WTC11 (cell line): Measurements from ENCODE around the gene NAALADL1. TPM values are rescaled to one million over a fixed set of nuclear protein-coding genes. Genes with fewer than 3 reads are reported as not detected.

Source experiments
- ATAC-seq: fragments of 200-7000 bp; cut with Tn5 transposase; 2 replicates; pipeline ENCODE4 v1.10.0; 2021; ENCODE audit warnings: mild to moderate bottlenecking, moderate library complexity
- CTCF ChIA-PET: fragments of 300-600 bp; sonication (Branson Sonifier 250); formaldehyde crosslinking; loops from one replicate; lab custom pipeline; 2021; ENCODE audit warnings: antibody characterized with exemption; lab: Charles Lee
- POLR2A ChIA-PET: fragments of 350-600 bp; sonication (Branson Sonifier 250); formaldehyde crosslinking; loops from one replicate; lab custom pipeline; 2021; ENCODE audit warnings: antibody characterized with exemption; lab: Charles Lee
- DNase-seq: peaks from one replicate; pipeline ENCODE4 v3.0.0; 2021; ENCODE audit warnings: low spot score
- H3K27ac Mint-ChIP-seq: 2 replicates; pipeline ENCODE4 v1.8.0; 2021; ENCODE audit warnings: mixed read lengths
- H3K27me3 Mint-ChIP-seq: 2 replicates; pipeline ENCODE4 v1.8.0; 2021; ENCODE audit warnings: low read depth, mild to moderate bottlenecking, moderate library complexity, mixed read lengths
- H3K36me3 Mint-ChIP-seq: 2 replicates; pipeline ENCODE4 v1.8.0; 2021; ENCODE audit warnings: mixed read lengths
- H3K4me1 Mint-ChIP-seq: 2 replicates; pipeline ENCODE4 v1.8.0; 2022; ENCODE audit warnings: mixed read lengths
- H3K4me3 Mint-ChIP-seq: 2 replicates; pipeline ENCODE4 v1.8.0; 2021; ENCODE audit warnings: mild to moderate bottlenecking, moderate library complexity, mixed read lengths
- H3K9me3 Mint-ChIP-seq: 2 replicates; pipeline ENCODE4 v1.8.0; 2021; ENCODE audit warnings: mixed read lengths
- ATF2 ChIP-seq: sonication (generic); formaldehyde crosslinking; IDR thresholded peaks from 2 replicates; pipeline ENCODE4 v1.8.1; 2022; ENCODE audit warnings: low read depth, missing genetic modification reagents, borderline replicate concordance
- CBFB ChIP-seq: sonication (generic); formaldehyde crosslinking; IDR thresholded peaks from 2 replicates; pipeline ENCODE4 v1.8.1; 2022; ENCODE audit warnings: mild to moderate bottlenecking, low read depth, missing genetic modification reagents
- CDX4 ChIP-seq: fragments of 250-450 bp; sonication (Bioruptor Pico); IDR thresholded peaks from 2 replicates; pipeline ENCODE4 v1.9.0; 2021; ENCODE audit warnings: moderate library complexity, mild to moderate bottlenecking, inconsistent platforms, borderline replicate concordance
- E2F5 ChIP-seq: sonication (generic); formaldehyde crosslinking; IDR thresholded peaks from 2 replicates; pipeline ENCODE4 v1.8.1; 2022; ENCODE audit warnings: mild to moderate bottlenecking, moderate library complexity, missing genetic modification reagents
- ELF4 ChIP-seq: sonication (generic); formaldehyde crosslinking; IDR thresholded peaks from 2 replicates; pipeline ENCODE4 v1.8.1; 2022; ENCODE audit warnings: low read depth, mild to moderate bottlenecking, moderate library complexity, missing genetic modification reagents
- ETV6 ChIP-seq: sonication (generic); formaldehyde crosslinking; IDR thresholded peaks from 2 replicates; pipeline ENCODE4 v1.8.1; 2022; ENCODE audit warnings: mild to moderate bottlenecking, missing genetic modification reagents
- FOXK1 ChIP-seq: sonication (generic); formaldehyde crosslinking; IDR thresholded peaks from 2 replicates; pipeline ENCODE4 v1.8.0; 2022; ENCODE audit warnings: mild to moderate bottlenecking, moderate library complexity, missing genetic modification reagents
- FOXP1 ChIP-seq: sonication (generic); formaldehyde crosslinking; IDR thresholded peaks from 2 replicates; pipeline ENCODE4 v1.8.0; 2022; ENCODE audit warnings: missing genetic modification reagents, mild to moderate bottlenecking, moderate library complexity, borderline replicate concordance
- FOXP4 ChIP-seq: sonication (generic); formaldehyde crosslinking; IDR thresholded peaks from 2 replicates; pipeline ENCODE4 v1.8.0; 2022; ENCODE audit warnings: mild to moderate bottlenecking, missing genetic modification reagents
- IRF2 ChIP-seq: sonication (generic); formaldehyde crosslinking; IDR thresholded peaks from 2 replicates; pipeline ENCODE4 v1.8.0; 2022; ENCODE audit warnings: low read depth, missing genetic modification reagents, borderline replicate concordance
- JUN ChIP-seq: sonication (generic); formaldehyde crosslinking; IDR thresholded peaks from 2 replicates; pipeline ENCODE4 v1.8.0; 2023; ENCODE audit warnings: mild to moderate bottlenecking, missing genetic modification reagents
- KAT7 ChIP-seq: sonication (generic); formaldehyde crosslinking; IDR thresholded peaks from 2 replicates; pipeline ENCODE4 v1.8.1; 2023; ENCODE audit warnings: missing genetic modification reagents, mild to moderate bottlenecking, borderline replicate concordance
- NFATC4 ChIP-seq: fragments of 250-450 bp; sonication (Bioruptor Pico); IDR thresholded peaks from 2 replicates; pipeline ENCODE4 v1.9.0; 2021; ENCODE audit warnings: mild to moderate bottlenecking
- NFE2L1 ChIP-seq: sonication (generic); formaldehyde crosslinking; IDR thresholded peaks from 2 replicates; pipeline ENCODE4 v1.8.1; 2023; ENCODE audit warnings: missing genetic modification reagents
- NFYB ChIP-seq: sonication (generic); formaldehyde crosslinking; conservative IDR thresholded peaks from 2 replicates; pipeline ENCODE4 v1.8.0; 2022; ENCODE audit warnings: low read depth, missing genetic modification reagents
- OVOL2 ChIP-seq: fragments of 250-450 bp; sonication (Bioruptor Pico); IDR thresholded peaks from 2 replicates; pipeline ENCODE4 v1.9.0; 2021; ENCODE audit warnings: mild to moderate bottlenecking, borderline replicate concordance
- TEAD1 ChIP-seq: sonication (generic); formaldehyde crosslinking; IDR thresholded peaks from 2 replicates; pipeline ENCODE4 v1.8.0; 2022; ENCODE audit warnings: mild to moderate bottlenecking, missing genetic modification reagents
- TEAD4 ChIP-seq: sonication (generic); formaldehyde crosslinking; IDR thresholded peaks from 2 replicates; pipeline ENCODE4 v1.8.0; 2022; ENCODE audit warnings: mild to moderate bottlenecking, missing genetic modification reagents
- ZNF416 ChIP-seq: fragments of 250-450 bp; sonication (Bioruptor Pico); IDR thresholded peaks from 2 replicates; pipeline ENCODE4 v1.9.0; 2021; ENCODE audit warnings: mild to moderate bottlenecking, inconsistent platforms
- ZNF425 ChIP-seq: fragments of 250-450 bp; sonication (Bioruptor Pico); conservative IDR thresholded peaks from 2 replicates; pipeline ENCODE4 v1.9.0; 2021; ENCODE audit warnings: mild to moderate bottlenecking
- total RNA-seq: library from RNA; stranded (reverse); gene quantifications from 3 replicates; pipeline ENCODE4 v1.2.3, GENCODE V29; 2021
- TF ChIP-seq, protein P1 (sequence below): sonication (generic); formaldehyde crosslinking; IDR thresholded peaks from 2 replicates; pipeline ENCODE4 v1.8.1; 2023; ENCODE audit warnings: mild to moderate bottlenecking, missing genetic modification reagents, moderate library complexity
- TF ChIP-seq, protein P2 (sequence below): sonication (generic); formaldehyde crosslinking; conservative IDR thresholded peaks from 2 replicates; pipeline ENCODE4 v1.8.1; 2022; ENCODE audit warnings: mild to moderate bottlenecking, missing genetic modification reagents

NAALADL1 gene
- total RNA-seq, 1 experiment from 2014 or later, result 4.5 TPM

DNA sequence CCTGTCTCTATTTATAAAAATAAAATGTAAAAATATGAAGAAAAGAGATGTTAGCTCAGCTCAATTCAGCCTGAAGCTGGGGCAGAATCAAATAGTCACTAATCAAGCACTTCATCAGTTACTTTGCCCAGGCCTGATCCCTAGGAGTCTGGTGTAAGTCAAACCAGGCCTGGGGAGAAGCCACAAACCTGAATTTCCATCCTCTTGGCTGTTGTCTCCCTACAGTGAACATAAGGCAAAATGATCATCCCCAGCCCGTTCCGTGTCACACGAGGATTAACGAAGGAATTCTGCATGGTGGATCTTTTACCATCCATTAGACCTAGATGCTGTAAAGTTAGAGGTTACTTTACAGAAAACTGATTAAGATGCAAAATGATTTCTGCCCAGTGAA lies 6.5 kb upstream of the NAALADL1 start:
- Mint-ChIP-seq H3K36me3 (no peaks in the 10 kb centered on the region), H3K9me3 (no peaks in the 10 kb centered on the region), H3K4me3 (no peak overlapping the region), H3K27me3 (no peaks in the 10 kb centered on the region; the same call in 1 of the 2 replicates), H3K27ac (no peak overlapping the region), H3K4me1 (peaks cover 25% of the 10 kb centered on the region)
- no peak for ATAC-seq
- no peak for DNase-seq
- ChIA-PET POLR2A (no interaction called here), CTCF (interaction anchor here (0.7 to 1.8 kb wide), 2 partner anchors 30 to 46 kb away, joined by 4 to 9 read pairs; no protein-coding TSS in a partner anchor)
- TF ChIP-seq FOXK1 (CRISPR knock-in tag) (no peak), ZNF416 (CRISPR knock-in tag) (no peak), ELF4 (CRISPR knock-in tag) (no peak), IRF2 (CRISPR knock-in tag) (no peak), E2F5 (CRISPR knock-in tag) (no peak), ATF2 (CRISPR knock-in tag) (no peak), TEAD4 (CRISPR knock-in tag) (no peak), NFE2L1 (CRISPR knock-in tag) (no peak), ZNF425 (CRISPR knock-in tag) (no peak), NFYB (CRISPR knock-in tag) (no peak), TEAD1 (CRISPR knock-in tag) (no peak), FOXP1 (CRISPR knock-in tag) (no peak)
- TF ChIP-seq, protein P1, sequence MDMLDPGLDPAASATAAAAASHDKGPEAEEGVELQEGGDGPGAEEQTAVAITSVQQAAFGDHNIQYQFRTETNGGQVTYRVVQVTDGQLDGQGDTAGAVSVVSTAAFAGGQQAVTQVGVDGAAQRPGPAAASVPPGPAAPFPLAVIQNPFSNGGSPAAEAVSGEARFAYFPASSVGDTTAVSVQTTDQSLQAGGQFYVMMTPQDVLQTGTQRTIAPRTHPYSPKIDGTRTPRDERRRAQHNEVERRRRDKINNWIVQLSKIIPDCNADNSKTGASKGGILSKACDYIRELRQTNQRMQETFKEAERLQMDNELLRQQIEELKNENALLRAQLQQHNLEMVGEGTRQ, result no peak
- TF ChIP-seq, protein P2, sequence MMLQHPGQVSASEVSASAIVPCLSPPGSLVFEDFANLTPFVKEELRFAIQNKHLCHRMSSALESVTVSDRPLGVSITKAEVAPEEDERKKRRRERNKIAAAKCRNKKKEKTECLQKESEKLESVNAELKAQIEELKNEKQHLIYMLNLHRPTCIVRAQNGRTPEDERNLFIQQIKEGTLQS (CRISPR knock-in tag), result no peak

GRCh38 chr11:65063532-65063931 lies 5.2 kb upstream of the NAALADL1 start:
- ATAC-seq, result no peak
- no peaks in the 10 kb centered on the region for H3K36me3 Mint-ChIP-seq

More at GRCh38 chr11:65063532-65063931, 5.2 kb upstream of the NAALADL1 start:
- Mint-ChIP-seq H3K27ac (no peak overlapping the region), H3K4me1 (peaks cover 25% of the 10 kb centered on the region)
- CTCF ChIA-PET, result interaction anchor here (0.7 to 1.8 kb wide), 6 partner anchors 35 to 215 kb away, joined by 3 to 9 read pairs (median 5); partner anchors contain the start of gene ARL2
- TF ChIP-seq NFATC4 (CRISPR knock-in tag) (no peak), ETV6 (no peak), CBFB (CRISPR knock-in tag) (no peak), FOXP4 (no peak), JUN (CRISPR knock-in tag) (no peak), KAT7 (CRISPR knock-in tag) (no peak), CDX4 (CRISPR knock-in tag) (no peak), OVOL2 (CRISPR knock-in tag) (no peak)
- TF ChIP-seq, all 79 proteins: peak for 0
- H3K27me3 Mint-ChIP-seq, result no peaks in the 10 kb centered on the region; the same call in 1 of the 2 replicates
- no peaks in the 10 kb centered on the region for H3K9me3 Mint-ChIP-seq
- POLR2A ChIA-PET, result no interaction called here
- DNase-seq, result no peak
- no peak overlapping the region for H3K4me3 Mint-ChIP-seq
